Endometrium (tissue), 2 donors: ENCODE results near the gene NIPAL1.

Source experiments
- FAIRE-seq: peaks from 2 replicates; lab custom pipeline; 2012; peaks lifted over from hg19 to GRCh38; lab: Jason Lieb, UNC
- donor health status: control.
- donor health status: control.

NIPAL1 gene

GRCh38 chr4:48067536-48067935 lies 51.0 kb downstream of the NIPAL1 start:
- no peak for FAIRE-seq

GRCh38 chr4:48068182-48068581 lies 51.6 kb downstream of the NIPAL1 start:
- FAIRE-seq, result no peak

DNA sequence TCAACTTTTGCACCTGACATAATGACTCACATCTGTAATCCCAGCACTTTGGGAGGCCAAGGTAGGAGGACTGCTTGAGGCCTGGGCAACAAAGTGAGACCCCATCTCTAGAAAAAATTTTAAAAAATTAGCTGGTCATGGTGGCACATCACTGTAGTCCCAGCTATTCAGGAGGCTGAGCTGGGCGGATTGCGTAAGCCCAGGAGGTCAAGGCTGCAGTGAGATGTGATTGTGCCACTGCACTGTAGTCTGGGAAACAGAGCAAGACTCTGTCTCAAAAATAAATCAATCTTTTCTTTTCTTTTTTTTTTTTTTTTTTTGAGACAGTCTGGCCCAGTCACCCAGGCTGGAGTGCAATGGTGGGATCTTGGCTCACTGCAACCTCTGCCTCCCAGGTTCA lies 52.5 kb downstream of the NIPAL1 start:
- FAIRE-seq, result no peak

GRCh38 chr4:48071191-48071590 lies 54.6 kb downstream of the NIPAL1 start:
- FAIRE-seq, result no peak

- FAIRE-seq, result no peak
These were observed 57.1 kb downstream of the NIPAL1 start for GRCh38 chr4:48073567-48074103.

DNA sequence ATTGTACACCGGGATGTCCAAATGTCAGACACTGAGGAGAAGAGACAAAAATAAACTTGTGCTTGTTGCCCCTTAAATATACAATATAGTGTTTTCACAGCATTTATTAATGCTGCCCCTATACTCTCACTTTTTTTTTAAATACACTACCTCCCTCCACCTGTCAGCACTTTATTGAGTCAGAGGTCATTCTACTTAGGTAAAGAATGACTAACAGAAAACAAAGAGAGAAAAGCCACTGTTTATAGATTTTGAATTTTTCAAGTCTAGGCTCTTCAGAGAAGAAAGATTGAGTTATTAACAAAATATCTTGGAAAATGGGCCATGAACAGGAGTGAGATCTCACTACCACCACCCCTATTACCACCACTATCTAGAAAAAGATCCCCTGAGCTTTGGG lies 58.1 kb downstream of the NIPAL1 start:
- no peak for FAIRE-seq

GRCh38 chr4:48078425-48078824 lies 61.9 kb downstream of the NIPAL1 start:
- no peak for FAIRE-seq

GRCh38 chr4:48078862-48079655 lies 62.5 kb downstream of the NIPAL1 start:
- peak; percentile 66 for FAIRE-seq

- FAIRE-seq, result no peak
These were observed 63.4 kb downstream of the NIPAL1 start for GRCh38 chr4:48079972-48080391.

- no peak for FAIRE-seq
These were observed 64.6 kb downstream of the NIPAL1 start for GRCh38 chr4:48081196-48081595.

DNA sequence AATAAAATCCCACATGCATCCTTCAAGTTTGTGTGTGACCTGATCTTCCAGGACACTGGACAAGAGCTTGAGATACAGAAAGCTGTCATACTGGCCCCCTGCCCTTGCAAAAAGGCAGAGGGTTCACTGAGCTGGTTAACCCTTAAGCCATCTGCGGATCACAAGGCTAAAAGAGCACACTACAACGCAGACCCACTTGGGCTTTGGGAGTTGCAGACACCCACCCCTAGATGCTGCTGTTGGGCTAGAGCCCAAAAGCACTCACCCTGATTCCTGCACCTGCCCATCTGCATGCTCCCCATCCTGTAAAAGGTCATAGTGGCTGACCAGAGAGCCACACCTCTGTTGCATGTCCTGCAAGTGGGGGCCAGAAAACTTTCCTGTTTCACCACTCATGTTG lies 66.4 kb downstream of the NIPAL1 start:
- no peak for FAIRE-seq

DNA sequence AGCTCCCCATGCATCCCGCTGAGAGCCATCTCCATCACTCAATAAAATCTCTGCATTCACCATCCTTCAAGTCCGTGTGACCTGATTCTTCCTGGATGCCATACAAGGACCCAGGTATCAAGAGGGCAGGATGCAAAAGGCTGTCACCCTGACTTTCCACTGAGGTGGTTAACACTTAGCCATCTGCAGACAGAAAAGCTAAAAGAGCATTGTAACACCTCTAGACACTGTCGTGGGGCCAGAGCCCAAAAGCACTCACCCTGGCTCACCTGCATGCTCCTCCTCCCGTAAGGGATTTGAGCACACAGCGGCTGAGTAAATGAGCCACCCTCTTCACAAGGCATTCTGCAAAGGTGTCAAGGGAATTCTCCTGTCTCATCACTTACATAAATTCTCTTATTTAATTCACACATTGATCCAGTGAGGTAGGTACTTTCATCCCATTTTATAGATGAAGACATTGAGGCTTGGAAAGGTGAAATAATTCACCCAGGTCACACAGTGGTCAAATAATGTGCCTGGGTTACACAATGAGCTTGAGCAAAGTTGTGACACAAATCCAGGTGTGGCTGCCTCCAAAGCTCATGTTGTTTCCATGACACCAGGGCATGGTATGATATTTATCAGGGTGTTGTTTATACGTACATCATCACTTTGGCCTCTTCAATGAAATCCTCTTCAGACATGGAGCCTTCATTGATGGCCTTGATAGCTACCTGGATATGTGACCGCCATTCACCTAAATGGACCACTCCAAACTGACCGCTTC lies 69.4 kb downstream of the NIPAL1 start:
- FAIRE-seq, result no peak
